IMR-90 (cell line): ENCODE measurements around the gene AGAP1. TPM values are rescaled to one million over a fixed set of nuclear protein-coding genes. Genes with fewer than 3 reads are reported as not detected.

Experiments
- ATAC-seq: fragments of 200-7000 bp; cut with Tn5 transposase; 2 replicates; pipeline ENCODE4 v1.9.1; 2020; ENCODE audit warnings: low read depth, mild to moderate bottlenecking, moderate library complexity
- BruUV-seq: library from RNA; stranded (reverse); fragments of 400-500 nt; replicated peaks from 2 replicates; lab custom pipeline; 2021; lab: Mats Ljungman, UMichigan
- CTCF ChIA-PET: fragments of 300-600 bp; formaldehyde crosslinking; extraction: SDS; loops from one replicate; lab custom pipeline; 2021; ENCODE audit warnings: antibody characterized with exemption; lab: Yijun Ruan, JAX
- POLR2A ChIA-PET: fragments of 300-600 bp; sonication (Branson Sonifier 250); formaldehyde crosslinking; loops from one replicate; lab custom pipeline; 2022; ENCODE audit warnings: antibody characterized with exemption; ENCODE audit not compliant: unreplicated experiment; lab: Charles Lee
- DNase-seq: peaks from one replicate; pipeline ENCODE4 v3.0.0; 2013
- H2AFZ ChIP-seq: replicated peaks from 2 replicates; pipeline ENCODE3; 2013; ENCODE audit warnings: low read length, mild to moderate bottlenecking; ENCODE audit not compliant: poor library complexity
- H2AK5ac ChIP-seq: 2 replicates; pipeline ENCODE4 v1.6.1; 2013; ENCODE audit warnings: low read depth, low read length, inconsistent platforms
- H2AK9ac ChIP-seq: replicated peaks from 2 replicates; pipeline ENCODE3; 2013; ENCODE audit warnings: mild to moderate bottlenecking, low read depth, low read length, moderate library complexity; ENCODE audit not compliant: poor library complexity
- H2BK120ac ChIP-seq: 2 replicates; pipeline ENCODE4 v1.6.1; 2013; ENCODE audit warnings: low read depth, low read length, inconsistent platforms
- H2BK15ac ChIP-seq: 3 replicates; pipeline ENCODE4 v1.6.1; 2013; ENCODE audit warnings: low read depth, low read length, inconsistent platforms
- H2BK20ac ChIP-seq: 2 replicates; pipeline ENCODE4 v1.6.1; 2013; ENCODE audit warnings: low read depth, mild to moderate bottlenecking, inconsistent platforms, low read length, moderate library complexity
- H2BK5ac ChIP-seq: 2 replicates; pipeline ENCODE4 v1.6.1; 2013; ENCODE audit warnings: mild to moderate bottlenecking, low read depth, low read length, inconsistent platforms; ENCODE audit not compliant: poor library complexity, severe bottlenecking
- H3K14ac ChIP-seq: replicated peaks from 2 replicates; pipeline ENCODE4 v1.6.1; 2013; ENCODE audit warnings: low read depth, low read length, inconsistent platforms
- H3K18ac ChIP-seq: 2 replicates; pipeline ENCODE4 v1.6.1; 2013; ENCODE audit warnings: low read depth, low read length, control low read depth
- H3K23ac ChIP-seq: 2 replicates; pipeline ENCODE4 v1.6.1; 2013; ENCODE audit warnings: low read depth, low read length, inconsistent platforms
- H3K27ac ChIP-seq: 2 replicates; pipeline ENCODE4 v1.5.1; 2013; ENCODE audit warnings: mild to moderate bottlenecking, control low read depth, low read length; ENCODE audit not compliant: insufficient read depth
- H3K27me3 ChIP-seq: 2 replicates; pipeline ENCODE4 v1.6.1; 2013; ENCODE audit warnings: low read length; ENCODE audit not compliant: control insufficient read depth, insufficient read depth
- H3K36me3 ChIP-seq: 2 replicates; pipeline ENCODE4 v1.6.1; 2013; ENCODE audit warnings: low read length, mixed read lengths; ENCODE audit not compliant: control insufficient read depth, insufficient read depth
- H3K4ac ChIP-seq: 2 replicates; pipeline ENCODE4 v1.6.1; 2013; ENCODE audit warnings: low read depth, low read length, inconsistent platforms
- H3K4me1 ChIP-seq: 2 replicates; pipeline ENCODE4 v1.6.1; 2013; ENCODE audit warnings: low read length, mixed read lengths; ENCODE audit not compliant: control insufficient read depth, insufficient read depth
- H3K4me2 ChIP-seq: 2 replicates; pipeline ENCODE4 v1.6.1; 2013; ENCODE audit warnings: low read depth, mild to moderate bottlenecking, control low read depth, low read length, moderate library complexity
- H3K4me3 ChIP-seq: 2 replicates; pipeline ENCODE4 v1.5.1; 2013; ENCODE audit warnings: low read depth, mild to moderate bottlenecking, control low read depth, low read length, moderate library complexity; ENCODE audit not compliant: insufficient read depth
- H3K56ac ChIP-seq: 2 replicates; pipeline ENCODE4 v1.6.1; 2013; ENCODE audit warnings: low read length, inconsistent platforms; ENCODE audit not compliant: insufficient read depth; ENCODE audit errors: extremely low read depth
- H3K79me1 ChIP-seq, 2 experiments: 2 replicates each; pipeline ENCODE4 v1.6.1; 2013; ENCODE audit warnings: low read length in 2 of 2, inconsistent platforms in 1 of 2, low read depth in 1 of 2
- H3K9ac ChIP-seq: 2 replicates; pipeline ENCODE4 v1.6.1; 2013; ENCODE audit warnings: low read depth, low read length, control low read depth
- H3K9me1 ChIP-seq: 2 replicates; pipeline ENCODE4 v1.6.1; 2013; ENCODE audit warnings: low read length, inconsistent platforms; ENCODE audit not compliant: insufficient read depth
- H3K9me3 ChIP-seq: 2 replicates; pipeline ENCODE4 v1.6.1; 2013; ENCODE audit warnings: low read length; ENCODE audit not compliant: control insufficient read depth, insufficient read depth
- H4K20me1 ChIP-seq: 2 replicates; pipeline ENCODE4 v1.6.1; 2013; ENCODE audit warnings: low read length, inconsistent platforms; ENCODE audit not compliant: insufficient read depth
- H4K5ac ChIP-seq: 2 replicates; pipeline ENCODE4 v1.6.1; 2013; ENCODE audit warnings: mild to moderate bottlenecking, low read depth, low read length, control low read depth
- H4K8ac ChIP-seq, 2 experiments: 2 replicates each; pipeline ENCODE4 v1.6.1; 2013; ENCODE audit warnings: low read depth in 2 of 2, low read length in 2 of 2, control low read depth in 1 of 2, inconsistent platforms in 1 of 2
- H4K91ac ChIP-seq: 2 replicates; pipeline ENCODE4 v1.6.1; 2013; ENCODE audit warnings: low read depth, low read length, inconsistent platforms; ENCODE audit not compliant: insufficient read depth
- BHLHE40 ChIP-seq: fragments of 150-350 bp; IDR thresholded peaks from 2 replicates; pipeline ENCODE4 v1.6.1; 2016; ENCODE audit warnings: mild to moderate bottlenecking, low read depth, low read length
- CEBPB ChIP-seq: IDR thresholded peaks from 2 replicates; pipeline ENCODE4 v1.6.1; 2012; ENCODE audit warnings: low read depth, low read length, improper control_type of control experiment
- CHD1 ChIP-seq: IDR thresholded peaks from 2 replicates; pipeline ENCODE4 v1.6.1; 2012; ENCODE audit warnings: low read depth, low read length, improper control_type of control experiment
- FOS ChIP-seq: fragments of 150-350 bp; IDR thresholded peaks from 2 replicates; pipeline ENCODE4 v1.6.1; 2016; ENCODE audit warnings: low read depth, low read length
- MAFK ChIP-seq: IDR thresholded peaks from 2 replicates; pipeline ENCODE4 v1.6.1; 2012; ENCODE audit warnings: low read depth, low read length, improper control_type of control experiment
- MAZ ChIP-seq: IDR thresholded peaks from 2 replicates; pipeline ENCODE4 v1.6.1; 2012; ENCODE audit warnings: low read depth, mild to moderate bottlenecking, low read length, improper control_type of control experiment, moderate library complexity, borderline replicate concordance
- NFE2L2 ChIP-seq: fragments of 150-350 bp; IDR thresholded peaks from 2 replicates; pipeline ENCODE4 v1.6.1; 2016; ENCODE audit warnings: low read depth, mild to moderate bottlenecking, low read length
- POLR2A ChIP-seq: IDR thresholded peaks from 2 replicates; pipeline ENCODE4 v1.6.1; 2012; ENCODE audit warnings: mild to moderate bottlenecking, low read depth, low read length
- RAD21 ChIP-seq: IDR thresholded peaks from 2 replicates; pipeline ENCODE4 v1.6.1; 2012; ENCODE audit warnings: low read length, improper control_type of control experiment
- RCOR1 ChIP-seq: IDR thresholded peaks from 2 replicates; pipeline ENCODE4 v1.6.1; 2012; ENCODE audit warnings: mild to moderate bottlenecking, low read length, improper control_type of control experiment; ENCODE audit not compliant: insufficient replicate concordance
- RFX5 ChIP-seq: IDR thresholded peaks from 2 replicates; pipeline ENCODE4 v1.8.0; 2012; ENCODE audit warnings: low read depth, mild to moderate bottlenecking, low read length, moderate library complexity
- SMC3 ChIP-seq: fragments of 150-350 bp; IDR thresholded peaks from 2 replicates; pipeline ENCODE4 v1.6.1; 2016; ENCODE audit warnings: low read depth, mild to moderate bottlenecking, antibody characterized with exemption, low read length, moderate library complexity
- WGBS, 2 experiments: methylation state at CpG; one replicate each; pipeline versions ENCODE4 v1.1.5 to v1.1.7; 2013; ENCODE audit warnings: missing lambda C conversion rate in 2 of 2; ENCODE audit not compliant: insufficient read length in 1 of 2; ENCODE audit errors: extremely low coverage in 2 of 2; 5-methylcytosine and 5-hydroxymethylcytosine counted together
- dilution Hi-C: fragments of 300-500 bp; cut with HindIII; formaldehyde crosslinking; loops from one replicate; pipeline ENCODE4 v1.14.3; 2018; ENCODE audit warnings: low sequenced_read_pairs; ENCODE audit not compliant: unreplicated experiment
- in situ Hi-C: fragments of 300-500 bp; cut with MboI; formaldehyde crosslinking; loops from 3 replicates; pipeline ENCODE4 v1.14.3; 2019; ENCODE audit warnings: low sequenced_read_pairs, inconsistent platforms, mixed read lengths
- intact Hi-C: fragments of 100-400 bp; cut with micrococcal nuclease; formaldehyde crosslinking; loops from 2 replicates; pipeline ENCODE4 v1.10.0; 2022
- polyA plus RNA-seq, 3 experiments: library from polyadenylated mRNA; depleted of rRNA; stranded (reverse); fragments of >200 nt; gene quantifications; 2 replicates each; pipeline ENCODE4 v1.2.3, GENCODE V29; 2012; ENCODE audit warnings: low replicate concordance in 1 of 3
- total RNA-seq: library from RNA; depleted of rRNA; stranded (reverse); fragments of >200 nt; gene quantifications from 2 replicates; pipeline ENCODE4 v1.2.3, GENCODE V29; 2012
- TF ChIP-seq, protein P1 (sequence below): fragments of 150-350 bp; IDR thresholded peaks from 2 replicates; pipeline ENCODE4 v1.6.1; 2016; ENCODE audit warnings: low read depth, mild to moderate bottlenecking, low read length, moderate library complexity, borderline replicate concordance
- TF ChIP-seq, protein P2 (sequence below): conservative IDR thresholded peaks from 2 replicates; pipeline ENCODE4 v1.5.1; 2012; ENCODE audit warnings: mild to moderate bottlenecking, low read depth, low read length, improper control_type of control experiment
- TF ChIP-seq, protein P3 (sequence below): fragments of 150-350 bp; IDR thresholded peaks from 2 replicates; pipeline ENCODE4 v1.6.1; 2017; ENCODE audit warnings: mild to moderate bottlenecking, antibody characterized with exemption, low read length, low read depth

AGAP1 gene
- total and polyA plus RNA-seq, 2 of the 4 experiments (the other 2 are of a cell fraction): 15.1 to 16.4 TPM

GRCh38 chr2:235923859-235924674 is 430.2 kb downstream of the AGAP1 start:
- POLR2A ChIA-PET: no interaction called here
- H2AFZ ChIP-seq: no peak overlapping the region
- WGBS, 2 experiments: 100% methylated on average over 1 of the region's 14 CpGs; no CpG with 5 or more reads in 1 of the 2 experiments
- no peak overlapping the region for H2BK120ac ChIP-seq
- peaks cover 10% of the 10 kb centered on the region; the same call in 1 of the 2 replicates for H3K9me1 ChIP-seq
- no TSS peak for BruUV-seq
- no peak overlapping the region for H3K4ac ChIP-seq
- no peak overlapping the region for H3K14ac ChIP-seq
- no peak for TF ChIP-seq CEBPB
- TF ChIP-seq RCOR1: no peak
- TF ChIP-seq, protein P1, sequence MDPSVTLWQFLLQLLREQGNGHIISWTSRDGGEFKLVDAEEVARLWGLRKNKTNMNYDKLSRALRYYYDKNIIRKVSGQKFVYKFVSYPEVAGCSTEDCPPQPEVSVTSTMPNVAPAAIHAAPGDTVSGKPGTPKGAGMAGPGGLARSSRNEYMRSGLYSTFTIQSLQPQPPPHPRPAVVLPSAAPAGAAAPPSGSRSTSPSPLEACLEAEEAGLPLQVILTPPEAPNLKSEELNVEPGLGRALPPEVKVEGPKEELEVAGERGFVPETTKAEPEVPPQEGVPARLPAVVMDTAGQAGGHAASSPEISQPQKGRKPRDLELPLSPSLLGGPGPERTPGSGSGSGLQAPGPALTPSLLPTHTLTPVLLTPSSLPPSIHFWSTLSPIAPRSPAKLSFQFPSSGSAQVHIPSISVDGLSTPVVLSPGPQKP: no peak
- TF ChIP-seq, protein P2, sequence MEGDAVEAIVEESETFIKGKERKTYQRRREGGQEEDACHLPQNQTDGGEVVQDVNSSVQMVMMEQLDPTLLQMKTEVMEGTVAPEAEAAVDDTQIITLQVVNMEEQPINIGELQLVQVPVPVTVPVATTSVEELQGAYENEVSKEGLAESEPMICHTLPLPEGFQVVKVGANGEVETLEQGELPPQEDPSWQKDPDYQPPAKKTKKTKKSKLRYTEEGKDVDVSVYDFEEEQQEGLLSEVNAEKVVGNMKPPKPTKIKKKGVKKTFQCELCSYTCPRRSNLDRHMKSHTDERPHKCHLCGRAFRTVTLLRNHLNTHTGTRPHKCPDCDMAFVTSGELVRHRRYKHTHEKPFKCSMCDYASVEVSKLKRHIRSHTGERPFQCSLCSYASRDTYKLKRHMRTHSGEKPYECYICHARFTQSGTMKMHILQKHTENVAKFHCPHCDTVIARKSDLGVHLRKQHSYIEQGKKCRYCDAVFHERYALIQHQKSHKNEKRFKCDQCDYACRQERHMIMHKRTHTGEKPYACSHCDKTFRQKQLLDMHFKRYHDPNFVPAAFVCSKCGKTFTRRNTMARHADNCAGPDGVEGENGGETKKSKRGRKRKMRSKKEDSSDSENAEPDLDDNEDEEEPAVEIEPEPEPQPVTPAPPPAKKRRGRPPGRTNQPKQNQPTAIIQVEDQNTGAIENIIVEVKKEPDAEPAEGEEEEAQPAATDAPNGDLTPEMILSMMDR: no peak
- TF ChIP-seq CHD1: no peak
- TF ChIP-seq NFE2L2: no peak
- TF ChIP-seq POLR2A: no peak
- TF ChIP-seq, protein P3, sequence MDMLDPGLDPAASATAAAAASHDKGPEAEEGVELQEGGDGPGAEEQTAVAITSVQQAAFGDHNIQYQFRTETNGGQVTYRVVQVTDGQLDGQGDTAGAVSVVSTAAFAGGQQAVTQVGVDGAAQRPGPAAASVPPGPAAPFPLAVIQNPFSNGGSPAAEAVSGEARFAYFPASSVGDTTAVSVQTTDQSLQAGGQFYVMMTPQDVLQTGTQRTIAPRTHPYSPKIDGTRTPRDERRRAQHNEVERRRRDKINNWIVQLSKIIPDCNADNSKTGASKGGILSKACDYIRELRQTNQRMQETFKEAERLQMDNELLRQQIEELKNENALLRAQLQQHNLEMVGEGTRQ: no peak
- TF ChIP-seq RFX5: no peak
- no peak for TF ChIP-seq SMC3
- TF ChIP-seq RAD21: no peak
- no peak for TF ChIP-seq FOS
- TF ChIP-seq BHLHE40: no peak
- no peak for TF ChIP-seq MAFK
- TF ChIP-seq MAZ: no peak
- no peaks in the 10 kb centered on the region; the same call in 1 of the 2 replicates for H4K20me1 ChIP-seq
- H4K91ac ChIP-seq: no peak overlapping the region
- intact Hi-C loops: no loop called here
- in situ Hi-C loops: no loop called here
- no peak overlapping the region for H4K8ac ChIP-seq
- no peak overlapping the region for H3K18ac ChIP-seq
- no peaks in the 10 kb centered on the region for H3K9me3 ChIP-seq
- no peak overlapping the region for H2BK5ac ChIP-seq
- no peak overlapping the region for H2BK20ac ChIP-seq
- H3K79me1 ChIP-seq: no peaks in the 10 kb centered on the region
- H3K9ac ChIP-seq: no peak overlapping the region
- CTCF ChIA-PET: no interaction called here
- H4K5ac ChIP-seq: no peak overlapping the region
- dilution Hi-C loops: no loop called here
- no peak overlapping the region for H3K4me3 ChIP-seq
- H3K23ac ChIP-seq: no peak overlapping the region
- DNase-seq (no peak), ATAC-seq (no peak)
- no peak overlapping the region for H2BK15ac ChIP-seq
- no peaks in the 10 kb centered on the region for H3K27me3 ChIP-seq
- no peaks in the 10 kb centered on the region for H3K4me1 ChIP-seq
- no peaks in the 10 kb centered on the region for H3K36me3 ChIP-seq
- H2AK9ac ChIP-seq: no peak overlapping the region
- H3K4me2 ChIP-seq: no peak overlapping the region
- H3K27ac ChIP-seq: no peak overlapping the region
- no peak overlapping the region for H3K56ac ChIP-seq
- no peak overlapping the region for H2AK5ac ChIP-seq
